GM12801 (cell line): Measurements from ENCODE around the gene B3GNT3.

Experiments
- CTCF ChIP-seq: IDR thresholded peaks from one replicate; pipeline ENCODE4 v1.5.1; 2011; ENCODE audit warnings: control low read depth; ENCODE audit not compliant: insufficient read length; ENCODE audit errors: extremely low read depth

Gene B3GNT3

GRCh38 chr19:17796838-17797423 lies 2.0 kb downstream of the B3GNT3 start:
- TF ChIP-seq CTCF, result no peak

DNA sequence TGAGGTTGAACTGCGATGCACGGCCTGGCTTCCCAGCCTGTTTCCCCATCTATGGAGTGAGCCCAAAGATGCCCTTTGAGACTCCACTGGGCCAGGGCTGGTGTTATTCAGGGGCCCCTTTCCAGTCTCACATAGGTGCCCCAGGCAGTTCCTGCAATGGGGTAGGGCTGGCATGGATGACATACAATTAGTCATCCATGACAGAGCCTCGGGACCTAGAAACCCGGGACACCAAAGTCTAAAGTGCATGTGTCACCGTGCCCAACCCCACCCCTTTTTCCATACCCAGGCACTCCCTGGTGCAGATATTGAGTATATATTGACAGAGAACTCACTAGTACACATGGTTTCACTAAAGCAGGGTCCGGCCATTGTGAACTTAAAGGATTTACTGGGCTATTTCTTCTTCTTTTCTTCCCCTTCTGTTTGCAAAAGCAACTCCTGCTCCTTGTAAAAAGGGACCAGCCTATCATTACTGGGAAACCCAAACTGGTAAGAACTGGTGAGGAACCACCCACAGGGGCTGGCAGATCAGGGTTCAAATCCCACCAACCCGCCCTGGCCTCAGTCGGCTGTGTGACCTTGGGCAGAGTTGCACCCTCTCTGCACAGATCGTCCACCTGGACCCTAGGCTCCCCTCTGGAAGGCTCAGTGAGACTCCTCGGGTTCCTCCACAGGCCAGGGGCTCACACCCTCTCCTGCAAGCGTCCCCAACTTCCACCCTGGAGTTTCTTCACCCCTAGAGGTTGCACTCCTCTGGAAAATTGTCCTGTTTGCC lies 2.7 kb downstream of the B3GNT3 start:
- TF ChIP-seq CTCF, result no peak

- TF ChIP-seq CTCF, result no peak
Observed at GRCh38 chr19:17802137-17802858, 7.4 kb downstream of the B3GNT3 start.

GRCh38 chr19:17803264-17803896 lies 8.4 kb downstream of the B3GNT3 start:
- no peak for TF ChIP-seq CTCF

- TF ChIP-seq CTCF, result no peak
Observed at GRCh38 chr19:17805427-17805826, 10.5 kb downstream of the B3GNT3 start.

DNA sequence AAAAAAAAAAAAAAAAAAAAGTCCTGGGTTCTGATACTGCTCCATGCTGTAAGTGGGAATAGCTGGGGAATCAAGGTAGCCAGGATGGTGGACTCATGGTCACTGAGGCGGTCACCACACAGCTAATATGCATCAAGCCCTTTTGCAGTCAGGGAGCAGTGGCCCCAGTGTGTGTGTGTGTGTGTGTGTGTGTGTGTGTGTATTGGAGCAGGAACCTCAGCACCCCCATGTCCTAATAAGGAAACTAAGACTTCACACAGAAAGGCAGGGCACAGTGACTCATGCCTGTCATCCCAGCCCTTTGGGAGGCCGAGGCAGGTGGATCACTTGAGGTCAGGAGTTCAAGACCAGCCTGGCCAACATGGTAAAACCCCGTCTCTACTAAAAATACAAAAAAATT lies 12.0 kb downstream of the B3GNT3 start:
- TF ChIP-seq CTCF, result no peak

DNA sequence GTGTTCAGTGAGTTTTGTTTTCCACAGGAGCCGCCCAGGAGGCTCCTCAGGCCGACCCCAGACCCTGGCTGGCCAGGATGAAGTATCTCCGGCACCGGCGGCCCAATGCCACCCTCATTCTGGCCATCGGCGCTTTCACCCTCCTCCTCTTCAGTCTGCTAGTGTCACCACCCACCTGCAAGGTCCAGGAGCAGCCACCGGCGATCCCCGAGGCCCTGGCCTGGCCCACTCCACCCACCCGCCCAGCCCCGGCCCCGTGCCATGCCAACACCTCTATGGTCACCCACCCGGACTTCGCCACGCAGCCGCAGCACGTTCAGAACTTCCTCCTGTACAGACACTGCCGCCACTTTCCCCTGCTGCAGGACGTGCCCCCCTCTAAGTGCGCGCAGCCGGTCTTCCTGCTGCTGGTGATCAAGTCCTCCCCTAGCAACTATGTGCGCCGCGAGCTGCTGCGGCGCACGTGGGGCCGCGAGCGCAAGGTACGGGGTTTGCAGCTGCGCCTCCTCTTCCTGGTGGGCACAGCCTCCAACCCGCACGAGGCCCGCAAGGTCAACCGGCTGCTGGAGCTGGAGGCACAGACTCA lies 12.9 kb downstream of the B3GNT3 start:
- no peak for TF ChIP-seq CTCF
